ENCODE results near the gene SIRPD. TPM values are rescaled to one million over a fixed set of nuclear protein-coding genes. Genes with fewer than 3 reads are reported as not detected.
"Not testable (repeated sequence)": the region's sequence is repeated elsewhere in the genome, so short reads cannot be mapped to it uniquely, and the experiment has no call there.

The SIRPD gene
- not detected for total RNA-seq

- DNase-seq (ENCODE audit: low spot score in 2 of 2) (no peak), FAIRE-seq (no peak)
Measured at GRCh38 chr20:1557605-1558004, at the start of gene SIRPD. Gene SIRPD (minus strand): TSS chr20:1557705. CDS start chr20:1557653, 52 bp downstream.

- FAIRE-seq (no peak), DNase-seq (ENCODE audit: low spot score in 2 of 2) (no peak)
Measured at GRCh38 chr20:1600736-1601135, 43.2 kb upstream of the SIRPD start.

- FAIRE-seq: no peak
- no peak for DNase-seq (ENCODE audit: low spot score in 2 of 2)
Measured at GRCh38 chr20:1595333-1595732, 37.8 kb upstream of the SIRPD start.

GRCh38 chr20:1588533-1589460, 31.3 kb upstream of the SIRPD start:
- FAIRE-seq: no peak

GRCh38 chr20:1587781-1588532, 30.5 kb upstream of the SIRPD start:
- no peak for FAIRE-seq
- DNase-seq (ENCODE audit: low spot score in 2 of 2): no peak

More at GRCh38 chr20:1588533-1589460, 31.3 kb upstream of the SIRPD start:
- no peak for DNase-seq (ENCODE audit: low spot score in 2 of 2)

- DNase-seq (ENCODE audit: low spot score in 2 of 2) (no peak), FAIRE-seq (no peak)
Measured at GRCh38 chr20:1579488-1579887, 22.0 kb upstream of the SIRPD start.

GRCh38 chr20:1577906-1578305, 20.4 kb upstream of the SIRPD start:
- no peak for FAIRE-seq

GRCh38 chr20:1577313-1577712, 19.8 kb upstream of the SIRPD start:
- FAIRE-seq; DNase-seq (ENCODE audit: low spot score in 2 of 2): not testable (repeated sequence)

More at GRCh38 chr20:1577906-1578305, 20.4 kb upstream of the SIRPD start:
- DNase-seq (ENCODE audit: low spot score in 2 of 2): no peak

- no peak for DNase-seq (ENCODE audit: low spot score in 2 of 2)
- FAIRE-seq: no peak
Measured at GRCh38 chr20:1576641-1577040, 19.1 kb upstream of the SIRPD start.

GRCh38 chr20:1576003-1576402, 18.5 kb upstream of the SIRPD start:
- DNase-seq (ENCODE audit: low spot score in 2 of 2); FAIRE-seq: not testable (repeated sequence)

GRCh38 chr20:1571583-1571982, 14.1 kb upstream of the SIRPD start:
- DNase-seq (ENCODE audit: low spot score in 2 of 2); FAIRE-seq: not testable (repeated sequence)

GRCh38 chr20:1569415-1569881, 11.9 kb upstream of the SIRPD start:
- FAIRE-seq: no peak

GRCh38 chr20:1568163-1568490, 10.6 kb upstream of the SIRPD start:
- DNase-seq (ENCODE audit: low spot score in 2 of 2) (no peak), FAIRE-seq (no peak)

More at GRCh38 chr20:1569415-1569881, 11.9 kb upstream of the SIRPD start:
- no peak for DNase-seq (ENCODE audit: low spot score in 2 of 2)

GRCh38 chr20:1567392-1568162, 10.1 kb upstream of the SIRPD start:
- no peak for FAIRE-seq
- no peak for DNase-seq (ENCODE audit: low spot score in 2 of 2)

GRCh38 chr20:1566701-1567100, 9.2 kb upstream of the SIRPD start:
- FAIRE-seq: no peak
- no peak for DNase-seq (ENCODE audit: low spot score in 2 of 2)

- FAIRE-seq (no peak), DNase-seq (ENCODE audit: low spot score in 2 of 2) (no peak)
Measured at GRCh38 chr20:1565461-1565860, 8.0 kb upstream of the SIRPD start.

- DNase-seq (ENCODE audit: low spot score in 2 of 2) (no peak), FAIRE-seq (no peak)
Measured at GRCh38 chr20:1563598-1563997, 6.1 kb upstream of the SIRPD start.

GRCh38 chr20:1562622-1563021, 5.1 kb upstream of the SIRPD start:
- no peak for DNase-seq (ENCODE audit: low spot score in 2 of 2)
- FAIRE-seq: no peak

GRCh38 chr20:1561350-1561749, 3.8 kb upstream of the SIRPD start:
- FAIRE-seq (no peak), DNase-seq (ENCODE audit: low spot score in 2 of 2) (no peak)

GRCh38 chr20:1555952-1556351, 1.6 kb downstream of the SIRPD start:
- FAIRE-seq (no peak), DNase-seq (ENCODE audit: low spot score in 2 of 2) (no peak)
